ENCODE results near the gene GATA5.

Gene GATA5

GRCh38 chr20:62423326-62423706, 52.5 kb downstream of the GATA5 start (continued):
- TF ChIP-seq ZBTB26 (tag by site-specific recombination; optimal IDR thresholded peaks at IDR 0.05) (no peak), SP2 (tag by site-specific recombination; IDR thresholded peaks at IDR 0.05) (peak; percentile 6; the same call in 1 of the 2 replicates), KLF1 (tag by site-specific recombination; IDR thresholded peaks at IDR 0.05) (peak; percentile 79), SETDB1 (IDR thresholded peaks at IDR 0.05; ENCODE audit: insufficient read length, low read length) (no peak), ZNF692 (tag by site-specific recombination; IDR thresholded peaks at IDR 0.05) (no peak), IKZF3 (tag by site-specific recombination; IDR thresholded peaks at IDR 0.05) (no peak)

- no peaks in the 10 kb centered on the region for H3K9me3 ChIP-seq (ENCODE audit: control insufficient read depth, insufficient read depth, low read depth, low read length)
- ChIA-PET POLR2A (no interaction called here), CTCF (no interaction called here)
- no peak overlapping the region for H3K4me3 ChIP-seq (ENCODE audit: low read depth, low read length)
- TF ChIP-seq ZNF184 (tag by site-specific recombination; IDR thresholded peaks at IDR 0.05), result no peak
- no peak for TF ChIP-seq ZNF555 (tag by site-specific recombination; conservative IDR thresholded peaks at IDR 0.05)
- TF ChIP-seq ZBTB8A (tag by site-specific recombination; IDR thresholded peaks at IDR 0.05), result no peak
- no peak for TF ChIP-seq ZNF610 (tag by site-specific recombination; IDR thresholded peaks at IDR 0.05; ENCODE audit: borderline replicate concordance)
- TF ChIP-seq TCF7L2 (IDR thresholded peaks at IDR 0.05; ENCODE audit: borderline replicate concordance, low read depth, low read length), result no peak
- TF ChIP-seq ZNF133 (tag by site-specific recombination; IDR thresholded peaks at IDR 0.05), result no peak
- no peak for TF ChIP-seq ZNF629 (tag by site-specific recombination; IDR thresholded peaks at IDR 0.05)
- TF ChIP-seq YY2 (tag by site-specific recombination; IDR thresholded peaks at IDR 0.05), result no peak
- no peak overlapping the region for H3K27ac ChIP-seq (ENCODE audit: extremely low read depth, low read depth, low read length)
- H3K4me1 ChIP-seq (ENCODE audit: control insufficient read depth, insufficient read depth, low read length), result no peaks in the 10 kb centered on the region
- H3K36me3 ChIP-seq (ENCODE audit: control insufficient read depth in 2 of 2, insufficient read depth in 1 of 2, low read length in 2 of 2), result no peaks in the 10 kb centered on the region
Measured at GRCh38 chr20:62422636-62423325, 53.0 kb downstream of the GATA5 start.

GRCh38 chr20:62421716-62421990, 54.1 kb downstream of the GATA5 start:
- no peaks in the 10 kb centered on the region for H3K9me3 ChIP-seq (ENCODE audit: control insufficient read depth, insufficient read depth, low read depth, low read length)
- H3K36me3 ChIP-seq (ENCODE audit: control insufficient read depth in 2 of 2, insufficient read depth in 1 of 2, low read length in 2 of 2), result no peaks in the 10 kb centered on the region
- H3K4me1 ChIP-seq (ENCODE audit: control insufficient read depth, insufficient read depth, low read length), result no peaks in the 10 kb centered on the region
- no peak overlapping the region for H3K4me3 ChIP-seq (ENCODE audit: low read depth, low read length)
- ChIA-PET POLR2A (no interaction called here), CTCF (interaction anchor here (0.6 kb wide), 1 partner anchor 22 kb away, joined by 5 read pairs; no protein-coding TSS in a partner anchor)
- no peak overlapping the region for H3K27ac ChIP-seq (ENCODE audit: extremely low read depth, low read depth, low read length)
- TF ChIP-seq WT1 (tag by site-specific recombination; IDR thresholded peaks at IDR 0.05) (no peak), ZSCAN4 (tag by site-specific recombination; IDR thresholded peaks at IDR 0.05) (peak; percentile 4)

Measured in HEK293 (cell line).